C4-2B (cell line): ENCODE measurements around the gene QKI.

Source experiments
- ZFX ChIP-seq: fragments of 450-650 bp; IDR thresholded peaks from 2 replicates; pipeline ENCODE4 v1.6.1; 2017
- TF ChIP-seq, protein P1 (sequence below): fragments of 450-650 bp; conservative IDR thresholded peaks from 2 replicates; pipeline ENCODE4 v1.5.1; 2017; ENCODE audit warnings: mild to moderate bottlenecking

DNA sequence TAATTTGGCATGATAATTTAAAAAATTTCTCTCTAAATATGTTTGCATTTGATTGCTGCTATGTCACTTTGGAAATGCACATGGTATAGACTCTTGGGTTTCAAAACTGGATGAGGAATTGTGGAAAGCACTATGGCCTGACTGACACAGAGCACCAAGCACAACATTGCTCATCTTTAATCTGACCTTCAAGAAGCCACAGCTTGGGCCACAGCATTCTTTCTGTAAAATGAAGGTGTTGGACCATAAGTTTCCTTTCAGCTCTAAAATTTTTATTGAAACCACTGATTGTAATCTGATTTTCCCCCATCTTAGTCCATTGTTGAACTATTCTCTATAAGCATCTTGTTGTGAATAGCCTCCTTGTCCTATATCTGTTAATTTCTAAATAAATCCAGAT is 41.0 kb downstream of the QKI start:
- TF ChIP-seq, protein P1, sequence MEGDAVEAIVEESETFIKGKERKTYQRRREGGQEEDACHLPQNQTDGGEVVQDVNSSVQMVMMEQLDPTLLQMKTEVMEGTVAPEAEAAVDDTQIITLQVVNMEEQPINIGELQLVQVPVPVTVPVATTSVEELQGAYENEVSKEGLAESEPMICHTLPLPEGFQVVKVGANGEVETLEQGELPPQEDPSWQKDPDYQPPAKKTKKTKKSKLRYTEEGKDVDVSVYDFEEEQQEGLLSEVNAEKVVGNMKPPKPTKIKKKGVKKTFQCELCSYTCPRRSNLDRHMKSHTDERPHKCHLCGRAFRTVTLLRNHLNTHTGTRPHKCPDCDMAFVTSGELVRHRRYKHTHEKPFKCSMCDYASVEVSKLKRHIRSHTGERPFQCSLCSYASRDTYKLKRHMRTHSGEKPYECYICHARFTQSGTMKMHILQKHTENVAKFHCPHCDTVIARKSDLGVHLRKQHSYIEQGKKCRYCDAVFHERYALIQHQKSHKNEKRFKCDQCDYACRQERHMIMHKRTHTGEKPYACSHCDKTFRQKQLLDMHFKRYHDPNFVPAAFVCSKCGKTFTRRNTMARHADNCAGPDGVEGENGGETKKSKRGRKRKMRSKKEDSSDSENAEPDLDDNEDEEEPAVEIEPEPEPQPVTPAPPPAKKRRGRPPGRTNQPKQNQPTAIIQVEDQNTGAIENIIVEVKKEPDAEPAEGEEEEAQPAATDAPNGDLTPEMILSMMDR = no peak
- TF ChIP-seq ZFX = no peak
